Heart left ventricle (tissue), 13 donors: Measurements from ENCODE around the gene TPPP3.

Experiments
- POLR2A ChIP-seq, 2 donors: fragments of 450-650 bp; IDR thresholded peaks; one replicate each; pipeline ENCODE4 v1.6.1; 2017; ENCODE audit warnings: antibody characterized with exemption in 2 of 2, mild to moderate bottlenecking in 2 of 2, moderate library complexity in 2 of 2
- TF ChIP-seq, protein P1 (sequence below), 12 donors: fragments of 200-600 bp; sonication (generic) in 4 of 12; IDR thresholded peaks; one replicate each; pipeline versions ENCODE4 v1.5.0 to v1.8.0; 2018 to 2022; ENCODE audit warnings: antibody characterized with exemption in 12 of 12, mild to moderate bottlenecking in 5 of 12
- donor health status: ischemic (EF 13 %, LVEDD 7.1; RV severe dilation, severe dysfunction).
- donor health status: DM: no; HTN: yes; CAD: no.
- donor health status: DM: no; HTN: no; CAD: no.
- donor health status: ischemic (EF 25% LVEDD 6.9; RV normal size, moderate dysfunction).
- donor health status: ischemic (EF 25% LVEDD 5.7; RV mildly dilated, moderate dysfunction).
- donor health status: ischemic (EF 35%, LVEDD 5.7; RV mildly dilated, moderate dysfunction).
- donor health status: nonischemic (EF 11% LVEDD 7.7; RV severe dilation, severe dysfunction).
- donor health status: DM: yes; HTN: yes; CAD: no.
- donor health status: PGD.
- donor health status: ischemic (EF 29% LVEDD 5.4; RV normal size, mild dysfunction).
- donor health status: nonischemic (EF 23%, LVEDD 6.1; RV moderate dilation, normal function).

DNA sequence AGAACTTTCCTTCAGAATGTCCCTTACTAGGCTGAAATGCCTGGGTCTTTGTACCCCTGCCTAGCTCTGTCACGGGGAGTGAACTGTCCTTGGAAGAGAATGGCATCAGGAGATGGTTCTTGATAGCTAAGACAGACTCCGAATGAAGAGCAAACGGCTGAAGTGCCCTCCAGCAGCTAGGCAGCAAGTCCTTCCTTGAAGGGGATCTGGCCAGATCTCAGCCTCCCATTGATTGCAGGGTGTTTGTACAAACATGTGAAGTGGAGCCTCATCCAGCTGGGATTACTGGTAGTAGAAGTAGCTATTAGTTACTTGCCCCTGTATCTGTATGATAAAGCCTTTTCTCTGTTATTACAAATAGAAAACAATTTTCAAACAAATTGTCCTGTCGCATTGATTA is 35.7 kb downstream of the TPPP3 start:
- TF ChIP-seq, protein P1, sequence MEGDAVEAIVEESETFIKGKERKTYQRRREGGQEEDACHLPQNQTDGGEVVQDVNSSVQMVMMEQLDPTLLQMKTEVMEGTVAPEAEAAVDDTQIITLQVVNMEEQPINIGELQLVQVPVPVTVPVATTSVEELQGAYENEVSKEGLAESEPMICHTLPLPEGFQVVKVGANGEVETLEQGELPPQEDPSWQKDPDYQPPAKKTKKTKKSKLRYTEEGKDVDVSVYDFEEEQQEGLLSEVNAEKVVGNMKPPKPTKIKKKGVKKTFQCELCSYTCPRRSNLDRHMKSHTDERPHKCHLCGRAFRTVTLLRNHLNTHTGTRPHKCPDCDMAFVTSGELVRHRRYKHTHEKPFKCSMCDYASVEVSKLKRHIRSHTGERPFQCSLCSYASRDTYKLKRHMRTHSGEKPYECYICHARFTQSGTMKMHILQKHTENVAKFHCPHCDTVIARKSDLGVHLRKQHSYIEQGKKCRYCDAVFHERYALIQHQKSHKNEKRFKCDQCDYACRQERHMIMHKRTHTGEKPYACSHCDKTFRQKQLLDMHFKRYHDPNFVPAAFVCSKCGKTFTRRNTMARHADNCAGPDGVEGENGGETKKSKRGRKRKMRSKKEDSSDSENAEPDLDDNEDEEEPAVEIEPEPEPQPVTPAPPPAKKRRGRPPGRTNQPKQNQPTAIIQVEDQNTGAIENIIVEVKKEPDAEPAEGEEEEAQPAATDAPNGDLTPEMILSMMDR (IDR thresholded peaks at IDR 0.05) = no peak
- TF ChIP-seq POLR2A (IDR thresholded peaks at IDR 0.05) = no peak
